Astrocyte (in vitro differentiated cells and primary cell): ENCODE measurements around the gene TLX3. TPM values are rescaled to one million over a fixed set of nuclear protein-coding genes. Genes with fewer than 3 reads are reported as not detected.

Source experiments
- DNase-seq: peaks from one replicate; pipeline ENCODE4 v3.0.0-alpha.2; 2010; ENCODE audit warnings: low read depth
- FAIRE-seq: peaks from 2 replicates; lab custom pipeline; 2011; peaks lifted over from hg19 to GRCh38; lab: Jason Lieb, UNC
- H2AFZ ChIP-seq: 2 replicates; pipeline ENCODE4 v1.6.0; 2012; ENCODE audit warnings: low read depth, low read length, inconsistent platforms
- H3K27ac ChIP-seq: 2 replicates; pipeline ENCODE4 v1.5.1; 2011; ENCODE audit warnings: low read depth, low read length, inconsistent platforms
- H3K27me3 ChIP-seq: 2 replicates; pipeline ENCODE4 v1.6.0; 2011; ENCODE audit warnings: low read length, inconsistent platforms; ENCODE audit not compliant: insufficient read depth
- H3K36me3 ChIP-seq: 2 replicates; pipeline ENCODE4 v1.5.1; 2011; ENCODE audit warnings: low read length, inconsistent platforms; ENCODE audit not compliant: insufficient read depth
- H3K4me1 ChIP-seq: 2 replicates; pipeline ENCODE4 v1.5.1; 2011; ENCODE audit warnings: low read length, inconsistent platforms; ENCODE audit not compliant: insufficient read depth
- H3K4me2 ChIP-seq: 2 replicates; pipeline ENCODE4 v1.6.0; 2012; ENCODE audit warnings: low read length, inconsistent platforms
- H3K4me3 ChIP-seq: 2 replicates; pipeline ENCODE4 v1.5.1; 2011; ENCODE audit warnings: low read depth, mild to moderate bottlenecking, low read length, inconsistent platforms; ENCODE audit not compliant: insufficient read depth
- H3K79me2 ChIP-seq: 2 replicates; pipeline ENCODE4 v1.6.0; 2012; ENCODE audit warnings: mild to moderate bottlenecking, low read length, inconsistent platforms; ENCODE audit not compliant: insufficient read depth
- H3K9ac ChIP-seq: 2 replicates; pipeline ENCODE4 v1.6.0; 2012; ENCODE audit warnings: mild to moderate bottlenecking, low read length, inconsistent platforms
- H3K9me3 ChIP-seq: 2 replicates; pipeline ENCODE4 v1.5.1; 2012; ENCODE audit warnings: low read depth, mild to moderate bottlenecking, low read length, inconsistent platforms; ENCODE audit not compliant: insufficient read depth
- H4K20me1 ChIP-seq: 2 replicates; pipeline ENCODE4 v1.6.0; 2012; ENCODE audit warnings: low read length, inconsistent platforms; ENCODE audit not compliant: insufficient read depth
- H3K27ac Mint-ChIP-seq: one replicate; pipeline ENCODE4 v1.8.0; 2021; ENCODE audit warnings: mild to moderate bottlenecking, mixed read lengths; ENCODE audit not compliant: unreplicated experiment
- H3K27me3 Mint-ChIP-seq: one replicate; pipeline ENCODE4 v1.8.0; 2021; ENCODE audit warnings: low read depth, mixed read lengths; ENCODE audit not compliant: unreplicated experiment
- H3K36me3 Mint-ChIP-seq: one replicate; pipeline ENCODE4 v1.8.0; 2021; ENCODE audit warnings: low read depth, mixed read lengths; ENCODE audit not compliant: unreplicated experiment
- H3K4me1 Mint-ChIP-seq: one replicate; pipeline ENCODE4 v1.8.0; 2021; ENCODE audit warnings: low read depth, mixed read lengths; ENCODE audit not compliant: unreplicated experiment
- H3K4me3 Mint-ChIP-seq: one replicate; pipeline ENCODE4 v1.8.0; 2021; ENCODE audit warnings: mild to moderate bottlenecking, moderate library complexity, mixed read lengths; ENCODE audit not compliant: unreplicated experiment
- H3K9me3 Mint-ChIP-seq: one replicate; pipeline ENCODE4 v1.8.0; 2021; ENCODE audit warnings: mild to moderate bottlenecking, mixed read lengths; ENCODE audit not compliant: unreplicated experiment
- EZH2 ChIP-seq: IDR thresholded peaks from 2 replicates; pipeline ENCODE4 v1.6.1; 2012; ENCODE audit warnings: mild to moderate bottlenecking, low read length, inconsistent platforms; ENCODE audit not compliant: insufficient read depth
- total RNA-seq: library from RNA; stranded (reverse); gene quantifications from 2 replicates; pipeline ENCODE4 v1.2.1, GENCODE V29; 2021
- TF ChIP-seq, protein P1 (sequence below): IDR thresholded peaks from 2 replicates; pipeline ENCODE4 v1.5.1; 2011; ENCODE audit warnings: low read depth, mild to moderate bottlenecking, inconsistent platforms, low read length, moderate library complexity; ENCODE audit not compliant: insufficient read depth

TLX3 gene
- total RNA-seq, 1 donor from 2014 or later: not detected

DNA sequence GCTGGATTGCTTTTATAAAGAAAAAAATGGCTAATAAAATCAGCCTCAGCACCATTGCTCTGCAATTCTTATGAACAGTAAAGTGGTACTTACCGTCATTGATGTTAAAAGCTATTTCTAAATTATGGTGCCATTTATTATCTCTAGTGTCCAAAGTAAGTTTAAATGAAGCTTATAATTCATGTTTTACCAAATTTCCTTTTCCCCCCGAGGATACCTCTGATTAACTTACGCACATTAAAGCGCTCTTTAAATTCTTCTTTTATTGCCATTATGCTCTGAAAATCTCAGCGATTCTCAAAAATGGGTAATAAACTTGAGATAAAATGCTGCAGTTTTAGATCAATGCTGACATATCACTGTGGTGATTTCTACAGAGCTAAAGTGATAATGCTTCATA lies 13.5 kb downstream of the TLX3 start:
- no peaks in the 10 kb centered on the region for H3K9me3 ChIP-seq
- peaks cover 83% of the 10 kb centered on the region for H3K27me3 Mint-ChIP-seq
- H3K4me3 ChIP-seq: no peak overlapping the region
- FAIRE-seq (no peak), DNase-seq (no peak)
- H3K4me1 ChIP-seq: no peaks in the 10 kb centered on the region
- H3K4me2 ChIP-seq: no peak overlapping the region
- H3K27ac ChIP-seq: no peak overlapping the region
- H3K9ac ChIP-seq: no peak overlapping the region
- no peak overlapping the region for H3K4me3 Mint-ChIP-seq
- no peak for TF ChIP-seq EZH2
- TF ChIP-seq, protein P1, sequence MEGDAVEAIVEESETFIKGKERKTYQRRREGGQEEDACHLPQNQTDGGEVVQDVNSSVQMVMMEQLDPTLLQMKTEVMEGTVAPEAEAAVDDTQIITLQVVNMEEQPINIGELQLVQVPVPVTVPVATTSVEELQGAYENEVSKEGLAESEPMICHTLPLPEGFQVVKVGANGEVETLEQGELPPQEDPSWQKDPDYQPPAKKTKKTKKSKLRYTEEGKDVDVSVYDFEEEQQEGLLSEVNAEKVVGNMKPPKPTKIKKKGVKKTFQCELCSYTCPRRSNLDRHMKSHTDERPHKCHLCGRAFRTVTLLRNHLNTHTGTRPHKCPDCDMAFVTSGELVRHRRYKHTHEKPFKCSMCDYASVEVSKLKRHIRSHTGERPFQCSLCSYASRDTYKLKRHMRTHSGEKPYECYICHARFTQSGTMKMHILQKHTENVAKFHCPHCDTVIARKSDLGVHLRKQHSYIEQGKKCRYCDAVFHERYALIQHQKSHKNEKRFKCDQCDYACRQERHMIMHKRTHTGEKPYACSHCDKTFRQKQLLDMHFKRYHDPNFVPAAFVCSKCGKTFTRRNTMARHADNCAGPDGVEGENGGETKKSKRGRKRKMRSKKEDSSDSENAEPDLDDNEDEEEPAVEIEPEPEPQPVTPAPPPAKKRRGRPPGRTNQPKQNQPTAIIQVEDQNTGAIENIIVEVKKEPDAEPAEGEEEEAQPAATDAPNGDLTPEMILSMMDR: no peak
- no peaks in the 10 kb centered on the region for H3K4me1 Mint-ChIP-seq
- H2AFZ ChIP-seq: no peak overlapping the region
- no peak overlapping the region for H3K27ac Mint-ChIP-seq
- H3K36me3 ChIP-seq: no peaks in the 10 kb centered on the region
- no peaks in the 10 kb centered on the region for H3K79me2 ChIP-seq
- no peaks in the 10 kb centered on the region for H3K36me3 Mint-ChIP-seq
- H3K27me3 ChIP-seq: peaks cover 80% of the 10 kb centered on the region
- H3K9me3 Mint-ChIP-seq: peaks cover 3% of the 10 kb centered on the region
- peaks cover 3% of the 10 kb centered on the region for H4K20me1 ChIP-seq

DNA sequence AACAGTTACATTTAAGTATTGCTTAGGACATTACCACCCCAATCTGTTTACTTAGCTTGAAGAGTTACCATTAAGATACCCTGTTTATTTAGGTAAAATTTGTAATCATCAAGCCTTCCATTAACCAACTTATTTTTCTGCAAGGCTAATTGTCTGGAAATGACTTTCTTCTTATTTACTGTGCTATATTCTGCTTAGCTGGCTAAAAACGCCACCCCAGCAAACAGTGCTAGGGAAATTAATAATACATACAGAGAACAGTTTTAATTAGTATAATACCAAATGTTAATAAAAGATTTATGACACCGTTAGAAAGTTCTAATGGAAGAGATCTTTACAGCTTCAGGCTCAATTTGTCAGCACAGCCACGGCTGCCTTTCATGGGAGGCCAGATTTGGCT lies 14.0 kb downstream of the TLX3 start:
- no peak for FAIRE-seq
- no peaks in the 10 kb centered on the region for H4K20me1 ChIP-seq
- no peak for TF ChIP-seq EZH2
- TF ChIP-seq, protein P1: no peak
- no peak overlapping the region for H3K4me3 Mint-ChIP-seq
- no peak overlapping the region for H3K27ac Mint-ChIP-seq
- H3K9ac ChIP-seq: no peak overlapping the region
- peaks cover 79% of the 10 kb centered on the region for H3K27me3 ChIP-seq
- H3K9me3 ChIP-seq: no peaks in the 10 kb centered on the region
- no peak overlapping the region for H3K4me2 ChIP-seq
- H3K9me3 Mint-ChIP-seq: peaks cover 1% of the 10 kb centered on the region
- no peak for DNase-seq
- peaks cover 83% of the 10 kb centered on the region for H3K27me3 Mint-ChIP-seq
- no peak overlapping the region for H3K27ac ChIP-seq
- no peaks in the 10 kb centered on the region for H3K4me1 ChIP-seq
- H3K36me3 ChIP-seq: no peaks in the 10 kb centered on the region
- no peaks in the 10 kb centered on the region for H3K4me1 Mint-ChIP-seq
- no peaks in the 10 kb centered on the region for H3K79me2 ChIP-seq
- H3K36me3 Mint-ChIP-seq: no peaks in the 10 kb centered on the region
- no peak overlapping the region for H2AFZ ChIP-seq
- H3K4me3 ChIP-seq: no peak overlapping the region

DNA sequence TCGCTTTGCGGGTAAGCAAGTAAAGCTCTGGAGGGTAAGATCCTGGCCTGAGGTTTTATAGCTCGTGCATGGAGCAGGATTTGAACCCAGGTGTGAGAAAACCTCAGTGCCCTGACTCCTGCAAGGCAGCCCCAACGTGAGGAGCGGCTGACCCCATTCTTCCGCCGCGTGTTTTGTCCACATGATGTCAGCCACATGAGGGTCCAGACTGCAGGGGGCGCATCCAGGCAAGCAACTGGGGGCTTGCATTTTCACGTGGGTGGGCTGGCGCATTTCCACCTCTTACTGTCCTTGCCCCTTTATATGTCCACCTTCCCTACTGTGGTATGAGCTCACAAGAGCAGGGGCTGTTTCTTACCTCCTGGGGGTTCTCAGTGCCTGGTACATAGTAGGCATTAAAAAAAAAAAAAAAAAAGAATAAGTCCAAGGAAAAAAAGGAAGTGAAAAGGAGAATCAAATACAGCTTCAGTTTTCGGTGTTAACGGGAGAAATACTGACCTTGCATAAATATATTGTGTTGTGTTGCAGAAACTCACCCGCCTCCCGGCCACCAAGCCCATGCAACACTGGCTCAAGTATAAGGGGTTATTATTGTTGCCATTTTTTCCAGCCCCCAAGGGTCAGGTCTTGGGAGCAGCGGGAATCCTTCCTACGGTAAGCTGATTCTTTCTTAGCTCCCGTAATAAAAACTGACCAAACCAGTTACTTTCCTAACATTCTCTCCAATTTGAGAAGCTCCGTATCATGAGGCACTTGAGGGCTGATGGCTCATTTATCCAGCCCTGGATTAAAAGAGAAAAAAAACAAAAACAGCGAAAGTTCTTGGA lies 15.0 kb downstream of the TLX3 start:
- H3K79me2 ChIP-seq: no peaks in the 10 kb centered on the region
- no peak overlapping the region for H3K4me3 Mint-ChIP-seq
- H3K36me3 ChIP-seq: no peaks in the 10 kb centered on the region
- H2AFZ ChIP-seq: no peak overlapping the region
- peaks cover 81% of the 10 kb centered on the region for H3K27me3 Mint-ChIP-seq
- FAIRE-seq (no peak), DNase-seq (no peak)
- no peaks in the 10 kb centered on the region for H4K20me1 ChIP-seq
- H3K9me3 ChIP-seq: no peaks in the 10 kb centered on the region
- no peaks in the 10 kb centered on the region for H3K4me1 ChIP-seq
- no peak for TF ChIP-seq EZH2
- TF ChIP-seq, protein P1: no peak
- no peaks in the 10 kb centered on the region for H3K9me3 Mint-ChIP-seq
- no peak overlapping the region for H3K27ac ChIP-seq
- H3K36me3 Mint-ChIP-seq: no peaks in the 10 kb centered on the region
- no peaks in the 10 kb centered on the region for H3K4me1 Mint-ChIP-seq
- no peak overlapping the region for H3K4me3 ChIP-seq
- H3K27ac Mint-ChIP-seq: no peak overlapping the region
- H3K9ac ChIP-seq: no peak overlapping the region
- peaks cover 73% of the 10 kb centered on the region for H3K27me3 ChIP-seq
- no peak overlapping the region for H3K4me2 ChIP-seq
